ENCODE data around the gene ZFR2.
"Not testable (repeated sequence)": the region's sequence is repeated elsewhere in the genome, so short reads cannot be mapped to it uniquely, and the experiment has no call there.

The ZFR2 gene

GRCh38 chr19:3837332-3837731, 31.5 kb downstream of the ZFR2 start:
- no peak for DNase-seq (ENCODE audit: low read depth, low spot score)

DNA sequence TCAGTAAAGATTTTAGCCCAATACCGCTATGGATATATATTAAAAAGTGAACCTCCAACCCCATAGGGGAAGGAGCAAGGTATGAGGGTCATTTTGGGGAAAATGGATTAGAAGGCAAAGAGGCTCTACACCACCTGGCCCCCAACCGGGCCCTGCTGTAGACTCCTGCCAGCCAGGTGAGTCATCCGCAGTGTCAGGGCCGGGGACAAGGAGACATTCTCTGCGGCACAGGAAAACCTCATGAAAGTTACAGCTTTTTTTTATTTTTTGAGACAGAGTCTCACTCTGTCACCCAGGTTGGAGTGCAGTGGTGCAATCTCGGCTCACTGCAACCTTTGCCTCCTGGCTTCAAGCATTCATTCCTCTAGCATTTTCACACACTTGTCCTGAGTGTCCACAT, 32.0 kb downstream of the ZFR2 start:
- DNase-seq (ENCODE audit: low read depth, low spot score): no peak

DNA sequence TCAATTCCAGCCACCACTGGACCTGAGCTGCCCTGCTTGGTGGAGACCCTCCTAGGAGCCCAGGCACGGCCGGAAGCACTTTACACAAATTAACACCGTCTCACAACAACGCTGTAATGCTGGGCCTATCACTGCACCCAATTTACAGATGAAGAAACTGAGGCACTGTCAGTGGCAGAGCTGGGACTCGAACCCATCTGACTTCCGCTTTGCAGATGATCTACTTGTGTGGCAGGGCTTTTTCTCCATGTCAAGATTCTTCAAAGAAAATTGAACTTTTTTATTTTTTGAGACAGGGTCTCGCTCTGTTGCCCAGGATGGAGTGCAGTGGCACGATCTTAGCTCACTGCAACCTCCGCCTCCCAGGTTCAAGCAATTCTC, 33.8 kb downstream of the ZFR2 start:
- no peak for DNase-seq (ENCODE audit: low read depth, low spot score)

DNA sequence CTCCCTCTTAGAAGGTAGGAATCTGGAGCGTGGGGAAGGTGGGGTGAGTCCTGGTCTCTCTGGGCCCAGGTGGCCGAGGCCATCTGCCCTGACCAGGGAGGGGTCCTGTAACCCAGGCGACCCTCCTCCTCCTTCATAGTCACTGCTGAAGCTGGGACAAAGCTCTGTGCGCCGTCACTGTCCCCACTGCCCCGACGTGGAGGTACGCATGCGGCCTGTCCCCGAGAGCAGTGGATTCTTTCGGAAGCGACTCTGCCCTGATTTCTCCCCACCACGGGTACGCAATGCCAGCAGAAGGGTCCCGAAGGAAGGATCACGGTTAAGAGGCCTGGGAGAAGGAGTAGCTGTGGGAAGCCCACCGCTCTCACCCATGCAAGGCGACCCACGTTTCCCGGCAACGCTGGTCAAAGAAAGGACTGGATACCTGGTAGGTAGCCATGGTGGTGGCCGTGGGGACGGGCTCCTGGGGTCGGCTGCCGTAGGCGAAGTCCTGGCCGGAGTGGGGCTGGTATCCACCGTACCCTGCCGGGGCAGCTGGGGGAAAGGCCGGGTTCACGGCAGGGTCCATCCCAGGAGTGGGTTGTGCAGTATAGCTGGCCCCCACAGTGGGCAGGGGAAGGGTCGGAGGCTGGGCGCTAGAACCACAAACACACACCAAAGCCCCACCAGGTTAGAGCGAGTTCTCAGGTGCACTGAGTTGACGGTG, 34.3 kb downstream of the ZFR2 start:
- DNase-seq (ENCODE audit: low read depth, low spot score): no peak

DNA sequence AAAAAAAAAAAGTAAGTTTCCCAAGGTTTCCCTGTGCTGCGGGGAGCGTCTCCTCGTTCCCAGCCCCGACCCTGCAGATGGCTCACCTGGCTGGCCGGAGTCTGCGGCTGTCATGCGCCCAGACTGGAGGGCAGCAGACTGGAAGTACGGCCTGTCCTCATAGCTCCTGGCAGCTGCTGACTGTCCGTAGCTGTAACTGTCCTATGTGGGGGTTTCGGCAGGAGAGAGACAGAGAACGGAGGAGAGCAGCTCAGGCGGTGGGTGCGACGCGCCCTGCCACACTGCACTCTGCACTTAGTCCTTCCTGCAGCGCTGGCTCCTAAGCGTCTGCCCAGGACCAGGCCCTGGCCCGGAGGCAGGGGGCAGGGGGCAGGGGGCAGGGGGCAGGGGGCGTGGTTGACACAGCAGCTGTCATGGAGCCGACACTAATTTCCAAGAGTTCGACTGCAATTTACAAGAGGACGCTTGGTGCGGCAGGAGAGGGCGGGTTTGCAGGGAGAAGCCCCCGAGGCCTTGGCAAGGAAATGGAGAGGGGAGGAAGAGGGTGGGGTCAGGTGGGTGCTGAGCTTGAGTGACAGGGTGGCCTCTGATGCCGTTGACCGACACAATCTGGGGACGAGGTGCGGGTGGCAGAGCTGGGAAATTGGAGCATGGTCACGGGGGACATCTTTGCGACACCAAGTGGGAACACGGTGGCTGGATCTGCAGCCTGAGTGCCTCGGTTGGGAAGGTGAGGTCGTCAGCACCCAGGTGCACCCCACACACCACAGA, 35.1 kb downstream of the ZFR2 start:
- DNase-seq (ENCODE audit: low read depth, low spot score): no peak

DNA sequence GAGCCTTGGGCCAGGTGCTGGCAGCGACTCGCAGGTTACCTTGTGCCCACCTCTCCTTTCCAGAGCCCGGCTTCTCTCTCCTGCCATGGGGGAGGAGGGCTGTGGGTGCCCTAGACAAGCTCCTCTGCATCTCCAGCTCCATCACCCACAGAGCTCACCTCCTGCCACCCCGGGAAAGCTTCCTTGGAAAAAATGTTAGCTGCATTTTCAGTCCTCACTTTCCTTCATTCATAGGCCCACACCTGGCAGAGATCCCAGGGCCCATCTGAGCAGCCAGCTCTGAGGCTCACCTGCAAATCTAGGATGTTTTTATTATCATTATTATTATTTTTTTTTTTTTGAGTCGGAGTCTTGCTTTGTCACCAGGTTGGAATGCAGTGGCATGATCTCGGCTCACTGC, 36.8 kb downstream of the ZFR2 start:
- DNase-seq (ENCODE audit: low read depth, low spot score): no peak

DNA sequence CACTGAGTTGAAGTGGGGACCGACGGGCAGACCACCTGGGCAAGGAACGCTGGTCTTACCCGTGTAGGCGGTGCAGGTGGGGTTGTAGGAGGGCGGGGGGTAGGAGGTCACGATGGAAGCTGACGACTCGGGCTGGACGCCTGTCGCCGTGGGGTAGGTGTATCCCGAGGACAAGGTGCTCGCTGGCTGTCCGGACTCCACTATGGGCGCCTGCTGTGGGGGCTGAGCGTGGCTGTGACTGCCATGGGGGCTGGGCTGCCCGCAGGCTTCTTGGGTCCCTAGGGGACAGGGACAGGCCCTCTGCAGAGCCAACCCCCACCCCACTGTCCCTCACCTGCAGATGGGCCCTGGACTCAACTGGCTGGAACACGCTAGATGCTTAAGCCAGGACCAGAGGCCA, 37.2 kb downstream of the ZFR2 start:
- DNase-seq (ENCODE audit: low read depth, low spot score): no peak

- DNase-seq (ENCODE audit: low read depth, low spot score): no peak
These were observed 37.9 kb downstream of the ZFR2 start for GRCh38 chr19:3830621-3831589.

DNA sequence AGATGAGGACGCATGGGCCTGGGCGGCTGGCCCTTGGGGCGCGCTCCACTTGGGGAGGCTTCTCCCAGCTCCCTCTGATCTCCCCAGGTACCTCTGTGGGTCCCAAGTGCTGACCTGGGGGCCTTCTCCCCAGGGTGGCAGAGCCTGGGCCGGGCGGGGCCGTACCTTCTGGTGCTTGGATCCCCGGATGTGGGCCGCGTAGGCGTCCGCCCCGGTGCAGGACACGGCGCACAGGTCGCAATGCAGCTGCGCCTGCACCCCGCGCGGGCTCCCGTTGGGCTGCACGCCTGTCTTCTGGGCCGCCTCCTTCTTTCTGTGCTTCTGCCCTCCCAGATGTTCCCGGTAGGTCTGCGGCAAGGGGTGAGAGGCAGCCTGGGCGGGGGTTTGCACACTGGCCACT, 41.5 kb downstream of the ZFR2 start:
- DNase-seq (ENCODE audit: low read depth, low spot score): no peak

DNA sequence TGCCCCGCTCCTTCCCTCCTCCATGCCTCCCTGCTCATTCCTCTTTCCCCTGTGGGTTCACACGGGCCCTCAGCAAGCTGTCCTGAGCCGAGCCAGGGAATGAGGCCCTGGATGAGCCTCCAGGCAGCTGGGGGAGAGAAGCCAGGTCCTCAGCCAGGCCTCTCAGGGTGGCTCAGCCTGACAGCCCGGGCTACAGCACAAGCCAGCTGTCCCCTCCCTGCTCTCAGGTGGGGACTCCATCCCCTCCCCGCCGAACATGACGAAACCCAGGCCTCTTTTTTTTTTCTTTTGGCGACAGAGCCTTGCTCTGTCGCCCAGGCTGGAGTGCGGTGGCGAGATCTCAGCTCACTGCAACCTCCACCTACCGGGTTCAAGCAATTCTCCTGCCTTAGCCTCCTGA, 42.7 kb downstream of the ZFR2 start:
- DNase-seq (ENCODE audit: low read depth, low spot score): no peak

- DNase-seq (ENCODE audit: low read depth, low spot score): no peak
These were observed 43.4 kb downstream of the ZFR2 start for GRCh38 chr19:3825286-3825956.

- no peak for DNase-seq (ENCODE audit: low read depth, low spot score)
These were observed 45.5 kb downstream of the ZFR2 start for GRCh38 chr19:3823350-3823713.

DNA sequence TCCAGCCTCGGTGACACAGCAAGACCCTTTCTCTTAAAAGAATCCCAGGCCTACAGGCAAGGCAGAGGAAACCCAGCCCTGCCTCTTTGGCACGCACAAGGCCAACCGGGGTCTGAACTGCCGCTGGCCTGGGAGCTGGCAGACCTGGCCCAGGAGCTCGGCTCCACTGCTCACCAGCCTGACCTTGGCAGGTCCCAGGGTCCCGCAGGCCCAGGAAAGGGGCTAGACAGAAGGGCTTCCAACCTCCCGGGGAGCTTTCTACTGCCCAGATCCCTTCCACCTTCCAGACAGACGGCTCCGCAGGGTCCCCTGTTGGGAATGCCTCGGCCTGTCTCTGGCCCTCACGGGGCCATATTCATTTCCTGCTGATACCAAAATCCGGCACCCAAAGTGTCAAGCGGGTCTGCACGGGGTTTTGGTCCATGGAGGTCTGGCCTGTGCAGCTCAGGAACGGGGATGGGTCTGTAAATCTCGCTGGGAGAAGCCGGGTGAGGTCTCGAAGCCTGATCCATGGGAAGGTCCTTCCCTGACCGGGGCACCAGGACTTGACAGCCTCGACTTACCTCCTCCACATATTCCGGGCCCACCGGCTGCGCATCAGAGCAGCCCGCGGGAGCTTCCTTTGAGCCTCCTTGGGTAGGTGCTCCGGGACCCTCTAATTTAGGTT, 46.0 kb downstream of the ZFR2 start:
- DNase-seq (ENCODE audit: low read depth, low spot score): no peak

DNA sequence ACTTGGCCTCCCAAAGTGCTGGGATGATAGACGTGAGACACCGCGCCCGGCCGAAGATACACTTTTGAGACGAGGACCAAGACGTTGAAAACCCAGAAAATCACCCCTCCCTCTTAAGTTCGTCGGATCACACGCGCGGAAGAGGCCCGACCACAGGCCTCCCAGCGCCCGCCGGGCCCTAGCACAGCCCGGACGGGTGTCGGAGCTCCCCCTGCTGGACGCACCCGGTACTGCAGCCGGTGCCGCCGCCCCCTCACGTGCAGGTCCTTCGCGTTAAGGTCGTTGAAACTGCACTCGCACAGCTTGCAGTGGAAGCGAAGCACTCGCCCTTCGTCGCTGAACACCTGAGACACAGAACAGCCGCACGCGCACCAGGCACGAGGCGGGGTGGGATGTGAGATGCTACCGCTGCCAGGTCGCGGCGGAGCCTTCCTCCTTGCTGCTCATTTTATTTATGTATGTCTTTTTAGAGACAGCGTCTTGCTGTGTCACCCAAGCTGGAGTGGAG, 46.9 kb downstream of the ZFR2 start:
- DNase-seq (ENCODE audit: low read depth, low spot score): no peak

GRCh38 chr19:3821156-3821555, 47.7 kb downstream of the ZFR2 start:
- DNase-seq (ENCODE audit: low read depth, low spot score): no peak

- no peak for DNase-seq (ENCODE audit: low read depth, low spot score)
These were observed 48.8 kb downstream of the ZFR2 start for GRCh38 chr19:3819989-3820388.

DNA sequence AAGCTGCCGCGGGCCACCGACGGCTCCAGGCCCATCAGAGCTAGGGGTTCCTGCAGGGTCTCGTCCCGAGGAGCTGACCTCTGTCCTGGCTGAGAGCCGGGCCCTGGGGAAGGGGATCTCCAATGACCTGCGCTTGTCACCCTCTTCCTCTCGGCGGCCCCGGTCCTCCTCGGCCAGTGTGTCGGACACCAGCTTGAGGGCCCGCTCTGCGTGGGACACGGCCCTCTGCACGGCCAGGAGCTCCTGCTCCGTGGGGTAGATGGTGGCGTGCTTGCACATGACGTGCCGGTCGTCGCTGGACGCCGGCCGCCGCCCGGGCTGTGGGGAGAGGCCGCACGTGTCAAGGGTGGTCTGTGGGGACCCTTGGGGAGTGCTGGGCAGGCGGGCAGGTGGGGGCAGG, 49.9 kb downstream of the ZFR2 start:
- no peak for DNase-seq (ENCODE audit: low read depth, low spot score)

DNA sequence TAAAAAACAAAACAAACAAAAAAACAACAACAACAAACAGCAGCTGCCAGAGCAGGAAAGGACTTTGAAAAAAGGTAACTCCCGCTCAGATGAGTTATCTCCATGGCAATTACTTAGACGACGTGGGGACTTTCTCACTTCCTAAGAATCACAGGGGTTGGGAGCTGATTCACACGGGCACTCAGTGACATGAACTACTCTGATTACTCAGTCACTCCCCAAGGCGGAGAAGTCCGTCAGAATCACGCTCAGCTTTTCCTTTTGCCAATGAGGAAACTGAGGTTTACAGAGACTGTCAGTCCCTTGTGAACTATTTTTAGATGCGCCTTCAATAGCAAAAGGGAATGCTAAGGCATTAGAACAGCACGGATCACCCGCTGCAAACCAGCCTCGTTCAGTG, 50.4 kb downstream of the ZFR2 start:
- DNase-seq (ENCODE audit: low read depth, low spot score): no peak

- DNase-seq (ENCODE audit: low read depth, low spot score): no peak
These were observed 51.1 kb downstream of the ZFR2 start for GRCh38 chr19:3817761-3818160.

DNA sequence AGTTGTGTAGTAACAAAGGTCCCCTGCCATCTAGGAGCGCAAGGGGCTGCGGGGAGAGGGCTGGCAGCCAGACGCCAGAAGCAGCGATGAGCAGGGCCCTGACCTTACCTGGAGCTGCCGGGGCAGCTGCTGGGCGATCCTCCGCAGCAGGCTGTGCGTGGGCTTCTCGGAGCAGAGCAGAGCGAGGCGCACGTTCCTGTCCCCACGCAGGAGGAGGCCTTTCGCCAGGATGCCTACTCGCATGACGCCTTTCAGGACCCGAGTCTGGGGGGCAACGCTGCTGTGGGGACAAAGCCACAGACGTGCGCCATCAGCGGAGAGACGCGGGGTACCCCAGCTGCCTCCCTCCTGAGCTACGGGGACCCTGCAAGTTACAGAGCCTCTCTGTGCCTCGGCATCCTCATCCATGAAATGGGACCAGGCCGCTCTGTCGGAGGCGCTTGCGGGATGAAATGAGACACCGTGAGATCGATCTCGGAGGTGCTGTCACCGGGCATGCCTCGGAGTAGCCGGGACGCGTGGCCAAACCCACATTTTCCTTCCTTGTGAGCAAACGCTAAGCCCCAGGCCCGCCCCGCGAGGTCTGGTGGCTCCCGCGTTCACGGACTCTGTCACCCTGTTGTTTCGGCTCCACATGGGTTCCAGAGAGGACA, 52.1 kb downstream of the ZFR2 start:
- DNase-seq (ENCODE audit: low read depth, low spot score): no peak

GRCh38 chr19:3816148-3816547, 52.7 kb downstream of the ZFR2 start:
- DNase-seq (ENCODE audit: low read depth, low spot score): not testable (repeated sequence)
